IPS DF 6.9 (cell line): Measurements from ENCODE around the gene WNT1.

Experiments
- DNase-seq: peaks from one replicate; pipeline ENCODE4 v3.0.0-alpha.2; 2013; ENCODE audit warnings: low read depth, low spot score
- H3K27ac ChIP-seq: one replicate; pipeline ENCODE4 v1.5.1; 2013; ENCODE audit warnings: low read length, control low read depth
- H3K27me3 ChIP-seq: 2 replicates; pipeline ENCODE4 v1.6.1; 2013; ENCODE audit warnings: mild to moderate bottlenecking, low read length; ENCODE audit not compliant: control insufficient read depth, insufficient read depth
- H3K36me3 ChIP-seq: 2 replicates; pipeline ENCODE4 v1.6.1; 2013; ENCODE audit warnings: low read length; ENCODE audit not compliant: control insufficient read depth, insufficient read depth
- H3K4me1 ChIP-seq: 2 replicates; pipeline ENCODE4 v1.6.1; 2013; ENCODE audit warnings: low read length; ENCODE audit not compliant: control insufficient read depth, insufficient read depth
- H3K4me3 ChIP-seq: 2 replicates; pipeline ENCODE4 v1.5.1; 2013; ENCODE audit warnings: mild to moderate bottlenecking, low read length
- H3K9me3 ChIP-seq: 2 replicates; pipeline ENCODE4 v1.6.1; 2013; ENCODE audit warnings: low read length, inconsistent platforms; ENCODE audit not compliant: control insufficient read depth, insufficient read depth
- WGBS: extraction: QIAGEN DNeasy Blood & Tissue Kit; methylation state at CpG from one replicate; pipeline ENCODE4 v1.1.7; 2013; ENCODE audit warnings: mixed read lengths, missing lambda C conversion rate; ENCODE audit not compliant: insufficient read length, insufficient coverage; 5-methylcytosine and 5-hydroxymethylcytosine counted together

WNT1 gene

DNA sequence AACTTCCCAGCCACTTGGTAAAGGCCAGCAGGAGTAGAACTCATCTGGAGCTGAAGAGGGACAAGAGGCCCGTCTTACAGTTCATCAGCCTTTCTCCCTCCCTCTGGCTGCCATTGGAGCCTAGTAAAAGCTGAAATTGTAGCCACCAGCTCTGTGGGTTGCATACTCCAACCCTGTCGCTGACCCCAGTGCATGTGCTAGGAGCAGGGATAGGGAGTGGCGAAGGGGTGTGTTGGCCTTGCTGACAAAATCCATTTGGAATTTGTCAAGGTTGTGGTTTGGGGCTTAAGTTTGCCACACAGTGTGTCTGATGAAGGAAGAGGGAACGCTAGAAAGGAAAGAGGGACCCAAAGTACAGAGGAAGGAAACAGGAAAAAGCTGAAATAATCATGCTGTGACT, 16.8 kb upstream of the WNT1 start:
- H3K4me3 ChIP-seq, result no peak overlapping the region
- H3K9me3 ChIP-seq, result no peaks in the 10 kb centered on the region
- WGBS, result no CpG with 5 or more reads among the region's 4 CpGs
- H3K4me1 ChIP-seq, result peaks cover 7% of the 10 kb centered on the region; the same call in 1 of the 2 replicates
- no peak for DNase-seq
- H3K27ac ChIP-seq, result no peak overlapping the region
- H3K27me3 ChIP-seq, result no peaks in the 10 kb centered on the region; the same call in 1 of the 2 replicates
- no peaks in the 10 kb centered on the region for H3K36me3 ChIP-seq

DNA sequence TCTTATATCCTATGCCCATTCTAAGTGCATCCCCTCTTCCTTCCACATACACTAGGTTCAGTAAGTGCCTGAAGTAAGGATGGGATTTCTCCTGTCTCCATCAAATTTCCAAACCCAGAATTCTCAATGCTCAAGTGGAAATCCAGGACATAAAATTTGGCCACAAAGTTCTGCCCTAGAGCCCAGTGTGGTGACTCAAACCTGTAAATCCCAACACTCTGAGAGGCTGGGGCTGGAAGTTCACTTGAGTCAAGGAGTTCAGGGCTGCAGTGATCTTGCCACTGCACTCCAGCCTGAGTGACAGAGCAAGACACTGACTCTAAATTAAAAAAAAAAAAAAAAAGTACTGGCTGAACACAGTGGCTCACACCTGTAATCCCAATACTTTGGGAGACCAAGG, 16.3 kb upstream of the WNT1 start:
- peaks cover 8% of the 10 kb centered on the region; the same call in 1 of the 2 replicates for H3K4me1 ChIP-seq
- H3K36me3 ChIP-seq, result no peaks in the 10 kb centered on the region
- no peaks in the 10 kb centered on the region; the same call in 1 of the 2 replicates for H3K27me3 ChIP-seq
- H3K9me3 ChIP-seq, result no peaks in the 10 kb centered on the region
- no peak for DNase-seq
- no peak overlapping the region for H3K27ac ChIP-seq
- H3K4me3 ChIP-seq, result no peak overlapping the region

DNA sequence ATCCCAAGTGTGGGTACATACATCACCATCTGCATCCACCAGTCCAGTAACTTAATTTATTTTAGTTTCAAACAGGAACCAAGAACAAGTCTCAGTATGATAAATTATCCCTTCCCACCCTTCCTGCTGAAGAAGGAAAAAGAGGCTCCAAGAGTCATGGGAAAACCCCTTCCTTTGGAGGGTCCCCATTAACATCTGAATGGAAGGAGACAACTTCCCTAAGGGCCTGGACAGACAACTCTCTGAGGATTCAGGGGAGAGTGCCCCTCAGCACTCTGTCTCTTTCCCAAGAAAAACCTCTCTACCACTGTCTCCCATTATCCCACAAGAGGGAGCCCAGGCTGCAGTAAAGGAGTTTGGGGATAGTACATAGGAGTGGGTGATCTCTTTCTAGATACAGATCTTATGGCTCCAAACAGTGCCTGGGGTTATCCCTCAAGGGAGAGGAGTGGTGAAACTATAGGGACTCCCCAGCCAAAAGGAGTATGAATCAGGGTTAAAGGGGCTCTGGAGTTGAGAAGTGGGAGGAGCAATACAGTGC, 12.8 kb upstream of the WNT1 start:
- H3K27me3 ChIP-seq, result peaks cover 21% of the 10 kb centered on the region; the same call in 1 of the 2 replicates
- no peaks in the 10 kb centered on the region for H3K9me3 ChIP-seq
- no peaks in the 10 kb centered on the region for H3K36me3 ChIP-seq
- peaks cover 18% of the 10 kb centered on the region for H3K4me1 ChIP-seq
- no peak overlapping the region for H3K27ac ChIP-seq
- no peak overlapping the region for H3K4me3 ChIP-seq
- DNase-seq, result no peak

DNA sequence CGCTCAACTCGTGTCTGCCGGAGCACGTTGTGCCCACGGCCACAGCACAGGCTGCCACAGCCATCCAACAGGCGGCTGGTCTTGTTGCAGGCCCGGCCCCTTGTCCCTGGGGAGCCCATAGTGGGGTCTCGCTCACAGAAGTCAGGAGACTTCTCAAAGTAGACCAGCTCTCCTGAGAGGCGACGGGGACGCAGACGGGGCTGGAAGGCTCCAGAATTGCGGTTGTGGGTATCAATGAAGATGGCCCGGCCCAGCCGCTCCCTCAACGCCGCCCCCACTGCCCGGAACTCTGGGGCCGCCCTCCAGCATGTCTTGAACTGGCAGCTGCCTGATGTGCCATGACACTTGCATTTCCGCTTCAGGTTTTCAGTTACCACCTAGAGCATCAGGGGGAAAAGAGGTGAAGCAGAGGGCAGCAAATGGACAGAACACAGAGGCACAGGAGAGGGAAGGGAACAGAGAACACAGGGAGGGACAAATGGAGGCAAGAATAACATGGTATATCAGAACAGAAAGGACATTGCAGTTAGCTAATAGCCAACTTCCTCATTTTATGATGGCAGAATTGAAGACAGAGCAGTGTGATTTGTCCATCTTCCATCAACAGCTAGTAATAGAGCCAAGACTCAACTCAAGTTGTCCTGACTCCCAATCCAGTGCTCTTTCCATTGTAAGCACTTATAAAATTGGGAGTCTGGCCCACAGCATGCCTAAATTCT, 11.8 kb upstream of the WNT1 start:
- no CpG with 5 or more reads among the region's 20 CpGs for WGBS
- peaks cover 21% of the 10 kb centered on the region for H3K4me1 ChIP-seq
- DNase-seq, result no peak
- H3K36me3 ChIP-seq, result no peaks in the 10 kb centered on the region
- peaks cover 31% of the 10 kb centered on the region for H3K27me3 ChIP-seq
- H3K27ac ChIP-seq, result no peak overlapping the region
- no peaks in the 10 kb centered on the region for H3K9me3 ChIP-seq
- H3K4me3 ChIP-seq, result no peak overlapping the region

DNA sequence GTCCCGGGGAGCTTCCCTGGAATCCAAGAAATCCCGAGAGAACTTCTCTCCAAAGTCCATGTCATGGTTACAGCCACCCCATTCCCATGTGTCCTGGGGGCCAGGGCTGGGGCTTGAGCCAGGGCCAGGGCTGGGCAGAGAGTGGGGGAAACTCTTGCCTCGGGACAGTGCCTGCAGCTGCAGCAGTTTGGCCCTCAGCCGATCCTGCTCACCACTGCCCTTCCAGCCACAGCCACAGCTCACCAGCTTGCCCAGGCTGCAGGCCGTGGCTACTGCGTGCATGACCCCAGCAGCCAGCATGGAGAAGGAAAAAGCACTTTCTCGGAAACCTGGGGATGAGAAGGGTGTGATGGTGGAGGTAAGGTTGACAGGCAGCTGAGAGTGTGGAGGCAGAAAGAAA, 10.1 kb upstream of the WNT1 start:
- no CpG with 5 or more reads among the region's 7 CpGs for WGBS
- Histone ChIP-seq H3K4me3 (no peak overlapping the region), H3K27ac (no peak overlapping the region), H3K27me3 (peaks cover 47% of the 10 kb centered on the region), H3K9me3 (no peaks in the 10 kb centered on the region), H3K4me1 (peaks cover 26% of the 10 kb centered on the region), H3K36me3 (no peaks in the 10 kb centered on the region)
- no peak for DNase-seq

DNA sequence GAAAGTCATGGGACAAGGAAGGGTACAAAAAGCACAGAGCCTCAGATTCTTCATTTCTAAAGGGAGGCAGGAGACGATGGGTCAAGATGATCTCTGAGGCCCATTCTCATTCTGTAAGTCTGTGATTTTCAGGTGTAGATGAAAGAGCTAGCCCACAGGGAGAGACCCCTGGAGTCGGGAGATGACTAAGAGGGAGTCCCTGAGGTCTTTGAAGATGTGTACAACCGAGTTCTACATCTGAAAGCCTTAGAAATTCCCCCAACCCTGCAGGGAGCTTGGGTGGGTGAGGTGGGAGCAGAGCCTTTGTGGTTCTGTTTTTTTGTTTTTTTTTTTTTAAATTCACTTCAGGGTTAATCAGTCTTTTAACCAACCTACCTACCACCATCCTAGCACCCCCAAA, 9.7 kb upstream of the WNT1 start:
- Histone ChIP-seq H3K4me1 (peaks cover 26% of the 10 kb centered on the region), H3K36me3 (no peaks in the 10 kb centered on the region), H3K9me3 (no peaks in the 10 kb centered on the region), H3K27ac (no peak overlapping the region), H3K4me3 (no peak overlapping the region), H3K27me3 (peaks cover 52% of the 10 kb centered on the region)
- WGBS, result no CpG with 5 or more reads among the region's 3 CpGs
- no peak for DNase-seq

DNA sequence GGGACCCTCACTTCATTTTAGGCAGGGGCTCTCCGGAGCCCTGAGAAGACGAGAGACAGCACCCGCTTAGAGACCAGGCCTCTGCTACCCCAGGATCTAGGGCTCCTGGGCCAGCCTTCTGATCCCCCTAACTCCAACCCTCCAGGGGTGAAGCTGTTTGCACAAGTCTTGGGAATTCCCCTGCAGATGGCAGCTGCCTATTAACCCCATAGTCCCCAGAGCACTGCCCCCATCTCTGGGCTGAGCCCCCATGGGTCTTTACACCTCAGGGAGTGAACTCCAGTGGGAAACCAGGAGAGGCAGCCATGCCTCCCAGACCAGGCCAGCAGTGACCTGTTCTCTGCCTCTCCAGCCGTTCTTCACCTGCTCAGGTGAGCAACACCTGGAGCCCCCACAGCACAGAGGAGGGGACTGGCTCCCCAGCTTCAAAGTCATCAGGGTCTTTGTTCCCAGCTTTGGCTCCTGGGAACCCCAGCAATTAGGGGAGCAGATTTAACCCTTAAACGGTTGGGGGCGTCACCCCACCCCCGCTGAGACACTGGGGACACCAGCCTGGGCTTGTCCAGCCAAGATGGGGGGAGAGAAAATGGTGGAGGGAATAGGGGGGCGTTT, 8.9 kb upstream of the WNT1 start:
- no peaks in the 10 kb centered on the region for H3K36me3 ChIP-seq
- no peak overlapping the region for H3K4me3 ChIP-seq
- H3K9me3 ChIP-seq, result no peaks in the 10 kb centered on the region
- peaks cover 60% of the 10 kb centered on the region for H3K27me3 ChIP-seq
- no peak for DNase-seq
- no CpG with 5 or more reads among the region's 8 CpGs for WGBS
- H3K4me1 ChIP-seq, result peaks cover 27% of the 10 kb centered on the region
- no peak overlapping the region for H3K27ac ChIP-seq

DNA sequence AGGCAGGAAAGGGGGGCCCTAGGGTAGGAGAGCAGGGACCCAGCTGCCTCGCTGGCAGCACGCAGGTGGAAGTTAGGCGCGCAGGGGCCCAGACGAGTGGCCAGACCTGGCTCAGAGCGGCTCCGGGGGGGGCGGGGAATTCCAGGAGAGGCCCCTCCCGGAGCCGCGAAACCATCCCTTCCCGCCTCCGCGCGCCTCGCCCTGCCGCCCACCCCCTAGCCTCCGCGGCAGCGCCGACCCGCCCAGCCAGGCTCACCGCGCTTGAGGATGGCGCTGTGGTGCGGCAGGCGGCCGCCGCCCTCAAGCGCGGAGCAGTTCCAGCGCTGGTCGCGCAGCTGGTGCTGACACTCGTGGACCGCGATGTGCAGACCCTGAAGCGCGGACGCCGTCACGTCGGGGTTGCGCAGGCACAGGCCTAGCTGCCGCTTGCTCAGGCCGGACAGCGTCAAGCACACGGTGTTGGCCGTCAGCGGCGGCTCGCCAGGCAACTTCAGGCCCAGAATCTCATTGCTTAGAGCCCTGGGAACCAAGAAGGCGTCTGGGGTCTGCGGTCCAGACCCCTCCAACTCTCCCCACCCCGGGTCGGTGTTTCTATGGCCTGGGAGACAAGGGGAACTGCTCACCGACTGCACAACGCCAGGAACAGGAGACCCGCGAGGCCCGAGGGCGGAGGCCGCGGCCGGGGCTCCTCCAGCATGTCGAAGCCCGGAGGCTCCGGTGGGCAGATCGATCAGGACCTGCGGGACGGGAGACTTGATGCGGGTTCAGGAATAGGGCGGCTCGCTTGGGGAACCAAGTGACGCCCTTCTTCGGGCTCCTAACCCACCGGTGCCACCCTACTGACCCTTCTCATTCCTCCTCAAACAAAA, 8.1 kb upstream of the WNT1 start:
- peaks cover 24% of the 10 kb centered on the region for H3K4me1 ChIP-seq
- no peak for DNase-seq
- H3K4me3 ChIP-seq, result peak overlapping the region; percentile 16; the same call in 1 of the 2 replicates

DNA sequence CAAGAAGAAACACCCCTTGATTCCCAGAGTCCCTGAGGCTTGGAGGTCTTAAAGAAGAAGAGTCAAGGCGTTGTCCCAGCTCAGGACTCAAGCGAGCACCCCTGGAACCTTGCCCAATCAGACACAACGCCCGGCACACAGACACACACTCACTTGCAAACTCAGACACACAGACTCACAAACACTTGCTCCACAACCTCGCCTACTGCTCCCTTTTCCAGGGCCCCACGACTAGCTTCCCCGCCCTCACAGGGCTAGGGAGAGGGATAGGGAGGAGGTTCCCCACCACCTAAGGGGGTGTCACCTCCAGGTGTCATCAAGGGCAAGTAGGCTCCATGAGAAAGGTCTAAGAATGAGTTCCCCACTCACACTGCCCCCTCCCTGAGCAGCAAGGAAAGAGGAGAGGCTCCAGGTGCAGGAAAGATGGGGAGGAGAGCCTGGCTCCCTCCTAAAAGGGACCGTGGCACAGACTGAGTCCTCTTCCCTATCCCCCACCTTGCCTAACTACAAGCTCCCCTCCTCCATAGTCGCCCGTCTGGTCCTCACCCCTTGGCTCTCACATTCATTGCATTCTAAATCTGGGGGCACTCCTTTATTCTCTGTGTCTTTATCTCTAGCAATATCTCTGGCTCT, 7.3 kb upstream of the WNT1 start:
- no peak for DNase-seq
- Histone ChIP-seq H3K9me3 (no peaks in the 10 kb centered on the region), H3K4me3 (no peak overlapping the region; the same call in 1 of the 2 replicates), H3K27ac (no peak overlapping the region), H3K4me1 (peaks cover 22% of the 10 kb centered on the region), H3K27me3 (peaks cover 68% of the 10 kb centered on the region), H3K36me3 (no peaks in the 10 kb centered on the region)
- WGBS, result no CpG with 5 or more reads among the region's 10 CpGs

More for the DNA sequence above, 8.1 kb upstream of the WNT1 start:
- H3K9me3 ChIP-seq, result no peaks in the 10 kb centered on the region
- no peak overlapping the region for H3K27ac ChIP-seq
- H3K27me3 ChIP-seq, result peaks cover 65% of the 10 kb centered on the region
- WGBS, result no CpG with 5 or more reads among the region's 77 CpGs
- no peaks in the 10 kb centered on the region for H3K36me3 ChIP-seq
